MM.1S (cell line): ENCODE measurements around the gene ACSL4.

Source experiments
- CTCF ChIP-seq: fragments of 300-600 bp; sonication (generic); IDR thresholded peaks from 2 replicates; pipeline ENCODE4 v1.5.1; 2016; ENCODE audit warnings: antibody characterized with exemption, low read length, mixed read lengths
- EZH2phosphoT487 ChIP-seq: fragments of 300-600 bp; sonication (generic); IDR thresholded peaks from 2 replicates; pipeline ENCODE4 v1.6.1; 2018; ENCODE audit warnings: antibody characterized with exemption, low read length

- TF ChIP-seq CTCF = no peak
- TF ChIP-seq EZH2phosphoT487 = no peak
Observed at GRCh38 chrX:109742722-109743121, 9.7 kb upstream of the ACSL4 start.
